Stomach (tissue), 9 donors: ENCODE results near the gene ZFP37. TPM values are rescaled to one million over a fixed set of nuclear protein-coding genes. Genes with fewer than 3 reads are reported as not detected.
A peak's percentile ranks its signal among the peaks of the same experiment; 100 is the strongest.
"Not testable (repeated sequence)": the region's sequence is repeated elsewhere in the genome, so short reads cannot be mapped to it uniquely, and the experiment has no call there.

ENCODE experiments used
- DNase-seq, 2 donors: peaks; one replicate each; pipeline versions ENCODE4 v3.0.0 to v3.0.0-alpha.2; 2013 to 2019
- H3K27ac ChIP-seq, 5 donors: fragments of 200-600 bp in 4 of 5; sonication (generic) in 4 of 5; one replicate each; pipeline ENCODE4 v1.5.1; 2013 to 2019; ENCODE audit warnings: mild to moderate bottlenecking in 1 of 5, moderate library complexity in 1 of 5
- H3K27me3 ChIP-seq, 3 donors: fragments of 200-600 bp; sonication (generic); one replicate each; pipeline ENCODE4 v1.5.1; 2017 to 2019; ENCODE audit warnings: mixed run types in 1 of 3
- H3K36me3 ChIP-seq, 4 donors: fragments of 200-600 bp; sonication (generic); 1 replicate in 3 of 4; 2 replicates in 1 of 4; pipeline ENCODE4 v1.5.1; 2016 to 2019
- H3K4me1 ChIP-seq, 4 donors: fragments of 200-600 bp; sonication (generic); one replicate each; pipeline ENCODE4 v1.5.1; 2016 to 2019
- H3K4me3 ChIP-seq, 4 donors: fragments of 200-600 bp; sonication (generic) in 3 of 4; one replicate each; pipeline ENCODE4 v1.5.1; 2016 to 2019; ENCODE audit warnings: mild to moderate bottlenecking in 1 of 4
- H3K9me3 ChIP-seq, 4 donors: fragments of 200-600 bp; sonication (generic); one replicate each; pipeline ENCODE4 v1.5.1; 2016 to 2019
- EP300 ChIP-seq: sonication (generic); formaldehyde crosslinking; IDR thresholded peaks from one replicate; pipeline ENCODE4 v1.6.1; 2017; ENCODE audit warnings: antibody characterized with exemption
- POLR2A ChIP-seq, 4 donors: fragments of 450-650 bp; IDR thresholded peaks; one replicate each; pipeline ENCODE4 v1.6.1; 2016; ENCODE audit warnings: antibody characterized with exemption in 4 of 4, control low read depth in 2 of 4, mild to moderate bottlenecking in 1 of 4, moderate library complexity in 1 of 4
- POLR2AphosphoS5 ChIP-seq, 3 donors: sonication (generic); formaldehyde crosslinking; IDR thresholded peaks; one replicate each; pipeline ENCODE4 v1.6.1; 2016; ENCODE audit warnings: antibody characterized with exemption in 3 of 3
- WGBS, 5 donors: extraction: QIAGEN DNeasy Blood & Tissue Kit in 3 of 5; methylation state at CpG; one replicate each; pipeline versions ENCODE4 v1.1.5 to v1.1.7; 2013 to 2018; 5-methylcytosine and 5-hydroxymethylcytosine counted together
- intact Hi-C: fragments of 100-400 bp; cut with DNase I; formaldehyde crosslinking; loops from one replicate; pipeline ENCODE4 v1.15.1; 2023; ENCODE audit warnings: low total_unique reads
- polyA plus RNA-seq, 3 donors: library from polyadenylated mRNA; stranded (reverse); fragments of 200-250 nt; gene quantifications; one replicate each; pipeline ENCODE4 v1.2.3, GENCODE V29; 2013
- total RNA-seq, 5 donors: library from RNA; depleted of rRNA; stranded (reverse); fragments of >200 nt; gene quantifications; one replicate each; pipeline versions ENCODE4 v1.1.0 to v1.2.3, GENCODE V29; 2014 to 2016
- TF ChIP-seq, protein P1 (sequence below), 7 experiments: fragments of 450-650 bp in 4 of 7; fragments of 200-600 bp in 3 of 7; sonication (generic) in 3 of 7; IDR thresholded peaks; one replicate each; pipeline ENCODE4 v1.5.1; 2016 to 2019; ENCODE audit warnings: antibody characterized with exemption in 7 of 7, control low read depth in 2 of 7, mild to moderate bottlenecking in 1 of 7
- donor health status: healthy with polysubstance abuse.
- donor health status: Bipolar disorder and iron deficiency.
- donor health status: healthy.

Gene ZFP37
- total and polyA plus RNA-seq, 8 donors, result 0.31 to 3.8 (median 1.1) TPM

DNA sequence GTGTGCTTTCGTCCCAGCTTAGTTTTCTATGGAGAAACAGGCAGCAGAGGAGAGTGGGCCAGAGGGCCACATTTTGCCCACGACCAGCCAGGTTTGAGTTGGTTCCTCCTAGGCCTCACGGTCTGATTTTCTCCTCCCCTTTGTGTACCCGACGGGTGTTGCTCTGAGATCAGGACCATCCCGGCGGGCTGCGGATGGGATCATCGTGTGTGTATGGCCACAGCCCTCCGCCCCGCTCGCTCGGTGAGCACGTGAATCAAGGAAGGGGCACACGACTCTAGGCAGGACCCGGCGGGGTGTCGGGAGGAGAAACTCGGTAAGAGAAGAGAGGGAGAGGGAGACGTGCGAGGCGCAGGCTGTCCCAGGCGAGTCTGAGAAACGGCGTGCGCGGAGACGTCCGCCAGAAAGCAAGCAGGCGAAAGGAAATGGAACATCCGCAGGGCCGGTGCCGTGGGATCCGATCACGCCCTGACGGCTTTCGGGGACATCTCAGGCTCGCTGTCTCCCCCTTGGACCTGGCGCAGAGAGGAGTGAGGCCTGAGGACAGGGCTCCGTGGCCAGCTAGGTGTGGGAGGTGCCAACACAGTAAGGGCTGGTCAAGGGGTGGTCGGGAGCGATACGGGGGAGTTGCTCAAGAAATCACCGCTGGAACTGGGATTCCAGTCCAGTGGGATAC is 5.9 kb upstream of the ZFP37 start:
- peaks cover 10 to 45% (median 27%) of the 10 kb centered on the region in 3 donors for H3K27me3 ChIP-seq
- H3K4me3 ChIP-seq, H3K4me1 ChIP-seq, H3K36me3 ChIP-seq, intact Hi-C loops, H3K27ac ChIP-seq: not testable (repeated sequence)
- WGBS, 5 donors, result 21 to 65% (median 47%) methylated on average over 14 to 41 of the region's 44 CpGs
- DNase-seq, result peak in 1 of 2 donors; percentile 29
- peaks cover 15 to 45% (median 40%) of the 10 kb centered on the region in 4 donors for H3K9me3 ChIP-seq

- WGBS, 5 donors, result 10 to 46% (median 40%) methylated on average over 20 to 25 of the region's 33 CpGs
- H3K4me3 ChIP-seq, H3K27ac ChIP-seq, H3K4me1 ChIP-seq, H3K36me3 ChIP-seq, intact Hi-C loops: not testable (repeated sequence)
- Histone ChIP-seq H3K9me3 (peaks cover 15 to 54% (median 47%) of the 10 kb centered on the region in 4 donors), H3K27me3 (peaks cover 10 to 55% (median 27%) of the 10 kb centered on the region in 3 donors)
- DNase-seq, result peak; percentile 5 to 47
Measured at GRCh38 chr9:113061072-113061850, 4.7 kb upstream of the ZFP37 start.

DNA sequence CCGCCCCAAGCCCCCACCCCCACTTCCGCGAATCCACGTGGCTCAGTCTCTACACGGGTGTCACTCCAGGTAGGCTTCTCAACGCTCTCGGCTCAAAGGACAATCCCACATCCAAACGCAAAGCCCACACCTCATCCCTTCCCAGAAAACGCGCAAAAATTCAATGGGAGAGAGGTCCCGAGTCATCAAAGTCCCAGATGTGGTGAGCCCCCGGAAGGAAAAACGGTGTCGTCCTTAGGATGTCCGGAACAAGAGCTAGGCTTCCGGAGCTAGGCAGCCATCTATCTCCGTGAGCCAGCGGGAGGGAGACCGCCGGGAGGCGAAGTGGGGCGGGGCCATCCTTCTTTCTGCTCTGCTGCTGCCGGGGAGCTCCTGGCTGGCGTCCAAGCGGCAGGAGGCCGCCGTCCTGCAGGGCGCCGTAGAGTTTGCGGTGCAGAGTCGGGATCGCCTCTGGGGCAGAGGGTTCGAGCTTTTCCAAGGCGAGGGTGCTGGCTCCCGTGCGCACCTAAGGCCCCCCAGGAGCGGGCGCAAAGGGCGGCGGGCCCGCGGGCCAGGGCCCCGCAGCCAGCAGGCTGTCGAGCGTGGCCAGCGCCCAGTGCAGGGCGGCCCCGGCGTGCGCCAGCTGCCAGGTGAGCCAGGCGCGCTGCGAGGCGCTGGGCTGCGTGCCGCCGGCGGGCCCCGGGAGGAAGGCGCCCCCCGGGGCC is 3.2 kb upstream of the ZFP37 start:
- H3K9me3 ChIP-seq, result peaks cover 15 to 70% (median 61%) of the 10 kb centered on the region in 4 donors

GRCh38 chr9:113057193-113057592 is 669 bp upstream of the ZFP37 start:
- TF ChIP-seq, protein P1, sequence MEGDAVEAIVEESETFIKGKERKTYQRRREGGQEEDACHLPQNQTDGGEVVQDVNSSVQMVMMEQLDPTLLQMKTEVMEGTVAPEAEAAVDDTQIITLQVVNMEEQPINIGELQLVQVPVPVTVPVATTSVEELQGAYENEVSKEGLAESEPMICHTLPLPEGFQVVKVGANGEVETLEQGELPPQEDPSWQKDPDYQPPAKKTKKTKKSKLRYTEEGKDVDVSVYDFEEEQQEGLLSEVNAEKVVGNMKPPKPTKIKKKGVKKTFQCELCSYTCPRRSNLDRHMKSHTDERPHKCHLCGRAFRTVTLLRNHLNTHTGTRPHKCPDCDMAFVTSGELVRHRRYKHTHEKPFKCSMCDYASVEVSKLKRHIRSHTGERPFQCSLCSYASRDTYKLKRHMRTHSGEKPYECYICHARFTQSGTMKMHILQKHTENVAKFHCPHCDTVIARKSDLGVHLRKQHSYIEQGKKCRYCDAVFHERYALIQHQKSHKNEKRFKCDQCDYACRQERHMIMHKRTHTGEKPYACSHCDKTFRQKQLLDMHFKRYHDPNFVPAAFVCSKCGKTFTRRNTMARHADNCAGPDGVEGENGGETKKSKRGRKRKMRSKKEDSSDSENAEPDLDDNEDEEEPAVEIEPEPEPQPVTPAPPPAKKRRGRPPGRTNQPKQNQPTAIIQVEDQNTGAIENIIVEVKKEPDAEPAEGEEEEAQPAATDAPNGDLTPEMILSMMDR (IDR thresholded peaks at IDR 0.05), result no peak
- H3K9me3 ChIP-seq, result peaks cover 14 to 87% (median 79%) of the 10 kb centered on the region in 4 donors
- H3K27me3 ChIP-seq, result peaks cover 10 to 45% (median 20%) of the 10 kb centered on the region in 3 donors
- DNase-seq, result no peak
- H3K27ac ChIP-seq, result peak overlapping the region in 4 of 5 donors; percentile 58 to 82 (median 76)
- WGBS, 5 donors, result 28 to 42% (median 38%) methylated on average over 5 of the region's 5 CpGs
- peaks cover 0 to 12% (median 11%) of the 10 kb centered on the region in 4 donors for H3K4me1 ChIP-seq
- peaks cover 0 to 18% (median 0%) of the 10 kb centered on the region in 4 donors for H3K36me3 ChIP-seq
- intact Hi-C loops, result no loop called here
- peak overlapping the region; percentile 51 to 70 (median 62) for H3K4me3 ChIP-seq

More for the DNA sequence above, 3.2 kb upstream of the ZFP37 start:
- H3K4me3 ChIP-seq, intact Hi-C loops, H3K36me3 ChIP-seq, H3K27ac ChIP-seq: not testable (repeated sequence)
- 8 to 35% (median 17%) methylated on average over 37 to 46 of the region's 61 CpGs for WGBS, 5 donors
- Histone ChIP-seq H3K27me3 (peaks cover 10 to 55% (median 27%) of the 10 kb centered on the region in 3 donors), H3K4me1 (peaks cover 0 to 12% (median 11%) of the 10 kb centered on the region in 4 donors)
- DNase-seq, result peak in 1 of 2 donors; percentile 27

DNA sequence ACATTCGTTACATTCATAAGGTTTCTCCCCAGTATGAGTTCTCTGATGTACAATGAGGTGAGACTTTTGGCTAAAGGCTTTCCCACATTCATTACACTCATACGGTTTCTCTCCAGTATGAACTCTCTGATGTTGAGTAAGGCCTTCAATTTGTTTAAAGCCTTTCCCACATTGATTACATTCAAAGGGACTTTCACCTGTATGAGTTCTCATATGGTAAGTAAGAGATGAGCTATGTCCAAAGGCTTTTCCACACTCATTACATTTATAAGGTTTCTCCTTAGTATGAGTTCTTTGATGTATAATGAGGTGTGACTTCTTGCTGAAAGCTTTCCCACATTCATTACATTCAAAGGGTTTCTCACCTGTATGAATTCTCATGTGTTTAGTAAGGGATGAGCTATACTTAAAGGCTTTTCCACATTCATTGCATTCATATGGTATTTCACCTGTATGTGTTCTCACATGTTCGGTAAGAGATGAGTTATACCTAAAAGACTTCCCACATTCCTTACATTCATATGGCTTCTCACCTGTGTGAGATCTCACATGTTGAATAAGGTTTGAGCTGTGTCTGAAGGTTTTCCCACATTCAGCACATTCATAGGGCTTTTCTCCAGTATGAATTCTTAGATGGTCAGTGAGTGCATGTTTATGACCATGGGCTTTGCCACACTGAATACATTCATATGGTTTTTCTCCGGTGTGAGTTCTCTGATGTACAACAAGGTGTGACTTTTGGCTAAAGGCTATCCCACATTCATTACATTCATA is 13.5 kb downstream of the ZFP37 start:
- 94 to 95% (median 95%) methylated on average over 4 of the region's 4 CpGs for WGBS, 5 donors
- Histone ChIP-seq H3K27me3 (no peaks in the 10 kb centered on the region), H3K36me3 (peaks cover 37 to 71% (median 51%) of the 10 kb centered on the region in 4 donors), H3K9me3 (peaks cover 65 to 100% (median 99%) of the 10 kb centered on the region in 4 donors), H3K4me1 (no peaks in the 10 kb centered on the region), H3K27ac (no peak overlapping the region), H3K4me3 (no peak overlapping the region)
- no peak for DNase-seq
- TF ChIP-seq, protein P1 (IDR thresholded peaks at IDR 0.05), result no peak
- TF ChIP-seq POLR2A (IDR thresholded peaks at IDR 0.05) (no peak), EP300 (no peak), POLR2AphosphoS5 (IDR thresholded peaks at IDR 0.05) (no peak)
- intact Hi-C loops, result no loop called here
